ENCODE results near the gene MEIG1. TPM values are rescaled to one million over a fixed set of nuclear protein-coding genes. Genes with fewer than 3 reads are reported as not detected.
"Not testable (repeated sequence)": the region's sequence is repeated elsewhere in the genome, so short reads cannot be mapped to it uniquely, and the experiment has no call there.

Gene MEIG1
- total RNA-seq, 3 donors from 2014 or later = not detected

DNA sequence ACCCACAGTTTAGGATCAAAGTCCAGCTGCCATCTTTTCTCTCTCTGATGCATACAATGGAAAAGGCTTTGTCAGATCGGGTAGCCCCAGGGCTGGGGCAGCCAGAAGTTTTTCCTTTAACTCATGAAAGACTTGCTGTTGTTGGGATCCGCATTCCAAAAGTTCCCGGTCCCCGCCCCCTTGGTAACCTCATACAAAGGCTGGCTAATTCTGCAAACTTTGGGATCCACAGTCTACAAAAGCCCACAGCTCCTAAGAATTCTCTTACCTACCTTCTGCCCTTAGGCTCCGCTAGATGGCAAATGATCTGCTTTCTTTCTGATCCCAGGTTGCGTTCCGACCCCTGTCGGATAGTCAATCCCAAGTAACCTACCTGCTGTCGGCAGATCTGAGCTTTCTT lies 33.1 kb downstream of the MEIG1 start:
- DNase-seq; H3K4me1 ChIP-seq (ENCODE audit: low read depth); H3K9me3 ChIP-seq; H3K4me3 ChIP-seq; H3K36me3 ChIP-seq (ENCODE audit: low read depth); ATAC-seq; intact Hi-C loops (cut with DNase I, micrococcal nuclease): not testable (repeated sequence)

DNA sequence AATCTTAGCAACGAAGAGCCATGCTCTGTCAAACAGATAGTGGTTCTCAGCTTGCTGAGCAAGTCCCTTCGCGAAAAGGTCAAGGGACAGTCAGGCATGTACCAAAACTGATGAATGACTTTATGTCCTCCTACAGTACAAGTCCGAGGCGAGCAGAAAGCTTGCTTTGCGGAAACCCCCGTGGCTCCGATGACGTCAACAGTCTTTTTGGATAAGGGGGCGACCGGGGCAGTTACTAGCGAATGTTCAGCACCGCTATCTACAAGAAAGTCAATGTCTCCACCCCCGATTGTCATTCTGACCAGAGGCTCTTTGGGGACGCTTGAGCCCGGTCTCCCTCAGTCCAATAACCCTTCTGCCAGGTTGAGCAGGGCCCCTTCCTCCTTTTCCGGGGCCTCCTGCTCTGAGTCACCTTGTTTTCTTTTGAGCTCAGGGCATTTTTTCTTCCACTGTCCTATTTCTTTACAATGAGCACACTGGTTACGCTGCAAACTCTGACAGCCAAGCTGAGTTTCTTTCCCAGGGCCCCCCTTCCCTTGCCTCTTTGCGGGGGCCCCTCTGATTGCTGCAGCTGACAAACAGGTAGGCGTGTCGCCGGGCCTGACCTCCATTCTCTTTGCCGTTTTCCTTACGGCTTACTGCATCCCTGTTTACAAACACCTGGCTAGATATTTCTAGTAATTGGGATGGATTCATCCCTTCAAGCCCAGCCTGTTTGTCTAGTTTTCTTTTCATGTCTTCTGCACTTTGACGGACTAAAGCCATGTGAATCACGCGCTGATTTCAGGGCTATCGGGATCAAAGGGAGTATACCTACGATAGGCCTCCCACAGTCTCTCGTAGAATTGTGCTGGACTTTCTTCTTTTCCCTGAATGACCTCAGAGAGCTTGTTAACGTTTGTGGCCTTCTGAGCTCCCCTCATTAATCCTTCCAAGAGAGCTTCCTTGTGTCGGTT lies 34.6 kb downstream of the MEIG1 start:
- not testable (repeated sequence) for DNase-seq, ATAC-seq

DNA sequence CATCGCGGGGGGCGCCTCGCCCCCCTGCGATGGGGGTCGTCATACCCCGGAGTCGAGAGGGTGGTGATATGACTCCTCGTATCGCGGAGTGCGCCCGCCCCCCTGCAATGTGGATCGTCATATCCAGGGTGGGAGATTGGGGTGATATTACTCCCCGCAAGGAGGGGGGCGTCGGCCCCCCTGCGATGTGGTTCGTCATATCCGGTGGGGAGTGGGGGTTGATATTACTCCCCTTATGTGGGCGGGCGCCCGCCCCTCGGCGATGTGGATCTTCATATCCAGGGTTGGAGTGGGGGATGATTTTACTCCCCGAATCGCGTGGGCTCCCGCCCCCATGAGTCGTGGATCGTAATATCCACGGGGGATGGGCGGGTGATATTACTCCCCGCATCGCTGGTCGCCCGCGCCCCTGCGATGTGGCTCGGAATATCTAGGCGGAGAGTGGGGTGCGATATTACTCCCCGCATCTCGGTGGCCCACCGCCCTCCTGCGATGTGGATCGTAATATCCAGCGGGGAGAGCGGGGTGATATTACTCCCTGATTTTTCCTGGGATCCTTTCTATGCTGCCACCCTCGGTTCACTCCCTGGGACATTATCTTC lies 36.9 kb downstream of the MEIG1 start:
- Histone ChIP-seq H3K36me3 (ENCODE audit: low read depth) (no peaks in the 10 kb centered on the region), H3K4me3 (no peak overlapping the region), H3K9me3 (no peaks in the 10 kb centered on the region), H3K4me1 (ENCODE audit: low read depth) (no peaks in the 10 kb centered on the region)
- TF ChIP-seq, protein P1, sequence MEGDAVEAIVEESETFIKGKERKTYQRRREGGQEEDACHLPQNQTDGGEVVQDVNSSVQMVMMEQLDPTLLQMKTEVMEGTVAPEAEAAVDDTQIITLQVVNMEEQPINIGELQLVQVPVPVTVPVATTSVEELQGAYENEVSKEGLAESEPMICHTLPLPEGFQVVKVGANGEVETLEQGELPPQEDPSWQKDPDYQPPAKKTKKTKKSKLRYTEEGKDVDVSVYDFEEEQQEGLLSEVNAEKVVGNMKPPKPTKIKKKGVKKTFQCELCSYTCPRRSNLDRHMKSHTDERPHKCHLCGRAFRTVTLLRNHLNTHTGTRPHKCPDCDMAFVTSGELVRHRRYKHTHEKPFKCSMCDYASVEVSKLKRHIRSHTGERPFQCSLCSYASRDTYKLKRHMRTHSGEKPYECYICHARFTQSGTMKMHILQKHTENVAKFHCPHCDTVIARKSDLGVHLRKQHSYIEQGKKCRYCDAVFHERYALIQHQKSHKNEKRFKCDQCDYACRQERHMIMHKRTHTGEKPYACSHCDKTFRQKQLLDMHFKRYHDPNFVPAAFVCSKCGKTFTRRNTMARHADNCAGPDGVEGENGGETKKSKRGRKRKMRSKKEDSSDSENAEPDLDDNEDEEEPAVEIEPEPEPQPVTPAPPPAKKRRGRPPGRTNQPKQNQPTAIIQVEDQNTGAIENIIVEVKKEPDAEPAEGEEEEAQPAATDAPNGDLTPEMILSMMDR (IDR thresholded peaks at IDR 0.05) = no peak
- ATAC-seq = no peak
- intact Hi-C loops (cut with DNase I, micrococcal nuclease) = no loop called here
- DNase-seq = no peak

More for the DNA sequence above, 34.6 kb downstream of the MEIG1 start:
- intact Hi-C loops (cut with DNase I, micrococcal nuclease); H3K4me1 ChIP-seq (ENCODE audit: low read depth); H3K4me3 ChIP-seq; H3K9me3 ChIP-seq; H3K36me3 ChIP-seq (ENCODE audit: low read depth): not testable (repeated sequence)

DNA sequence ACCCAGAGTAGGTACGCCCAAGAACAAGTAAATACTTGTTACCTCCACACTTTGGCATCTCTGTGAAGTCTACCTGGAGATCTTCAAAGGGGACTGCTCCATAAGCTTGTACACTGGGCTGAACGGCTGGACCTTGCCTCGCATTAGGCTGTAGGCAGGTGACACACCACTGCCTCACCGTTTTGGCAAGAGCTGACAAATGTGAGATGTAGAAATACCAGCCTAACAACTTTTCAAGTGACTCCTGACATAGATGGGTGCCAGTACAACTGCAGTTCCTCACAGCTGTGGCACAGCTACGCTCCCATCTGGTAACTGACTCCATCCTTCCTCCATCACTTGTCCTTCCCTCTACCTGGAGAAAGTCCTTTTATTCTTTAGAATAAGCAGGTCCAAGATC lies 54.3 kb downstream of the MEIG1 start:
- DNase-seq (peak in 1 of 3 donors; percentile 9), ATAC-seq (peak; percentile 52)
- intact Hi-C loops (cut with DNase I, micrococcal nuclease) = not testable (repeated sequence)

DNA sequence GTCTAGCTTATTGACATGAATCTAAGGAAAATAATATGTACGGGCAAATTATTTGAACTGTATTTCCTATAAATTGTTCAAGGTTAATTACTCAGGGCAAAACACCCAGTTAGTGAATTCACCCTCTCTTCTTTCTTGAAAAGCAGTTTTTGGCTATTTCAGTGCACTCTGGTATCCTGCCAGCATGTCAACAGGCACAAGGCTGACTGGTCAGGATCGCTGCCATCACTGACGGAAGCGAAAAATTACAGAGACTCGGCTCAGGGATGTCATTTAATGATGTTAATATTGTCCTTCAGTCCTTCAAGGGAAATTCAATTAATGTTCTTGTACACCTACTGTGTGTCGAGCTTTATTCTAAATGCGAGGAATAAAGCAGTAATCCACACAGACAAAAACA lies 56.3 kb downstream of the MEIG1 start:
- ATAC-seq (no peak), DNase-seq (no peak)
- Histone ChIP-seq H3K4me1 (ENCODE audit: low read depth) (no peaks in the 10 kb centered on the region), H3K4me3 (no peak overlapping the region), H3K36me3 (ENCODE audit: low read depth) (no peaks in the 10 kb centered on the region), H3K9me3 (no peaks in the 10 kb centered on the region)
- TF ChIP-seq, protein P1 (IDR thresholded peaks at IDR 0.05) = no peak
- intact Hi-C loops (cut with DNase I, micrococcal nuclease) = no loop called here

More for the DNA sequence above, 54.3 kb downstream of the MEIG1 start:
- not testable (repeated sequence) for H3K4me3 ChIP-seq; H3K9me3 ChIP-seq; H3K36me3 ChIP-seq (ENCODE audit: low read depth); H3K4me1 ChIP-seq (ENCODE audit: low read depth)

DNA sequence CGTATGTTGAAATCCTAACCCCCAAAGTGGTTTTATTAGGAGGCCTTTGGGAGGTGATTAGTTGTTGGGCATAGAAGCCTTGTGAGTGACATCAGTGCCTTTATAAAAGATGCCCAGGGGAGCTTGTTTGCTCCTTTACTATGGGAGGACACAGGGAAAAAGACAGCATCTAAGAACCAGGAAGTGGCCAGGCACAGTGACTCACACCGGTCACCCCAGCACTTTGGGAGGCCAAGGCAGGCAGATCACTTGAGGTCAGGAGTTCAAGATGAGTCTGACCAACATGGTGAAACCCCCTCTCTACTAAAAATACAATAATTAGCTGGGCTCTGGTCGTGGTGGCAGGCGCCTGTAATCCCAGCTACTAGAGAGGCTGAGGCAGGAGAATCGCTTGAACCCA lies 61.8 kb downstream of the MEIG1 start:
- DNase-seq; H3K9me3 ChIP-seq; H3K4me1 ChIP-seq (ENCODE audit: low read depth); H3K36me3 ChIP-seq (ENCODE audit: low read depth); H3K4me3 ChIP-seq; intact Hi-C loops (cut with DNase I, micrococcal nuclease): not testable (repeated sequence)
- ATAC-seq = peak; percentile 29

Other genes starting within 250 kb of the MEIG1 start
- 10 to 100 TPM; 45.6 to 77.7 (median 76.9) TPM for gene FAM107B, start 184.5 kb upstream of the MEIG1 start, total RNA-seq
- 1 to 10 TPM in 2 of 3 donors, under 1 TPM in 1; 0.82 to 2.4 (median 2.2) TPM for gene CDNF, start 121.4 kb upstream of the MEIG1 start, total RNA-seq
- 10 to 100 TPM; 10.5 to 20.1 (median 13.3) TPM for gene HSPA14, start 121.1 kb upstream of the MEIG1 start, total RNA-seq
- gene MSANTD7, start 121.1 kb upstream of the MEIG1 start, total RNA-seq = 10 to 100 TPM; 11.2 to 14.1 (median 14.0) TPM
- gene SUV39H2, start 80.5 kb upstream of the MEIG1 start, total RNA-seq = 1 to 10 TPM; 5.4 to 9.3 (median 7.3) TPM
- gene DCLRE1C, start 5.3 kb upstream of the MEIG1 start, total RNA-seq = 10 to 100 TPM; 10.2 to 15.6 (median 12.4) TPM
- under 1 TPM in 1 of 3 donors, not detected in 2; 0.16 TPM for gene OLAH, start 84.6 kb downstream of the MEIG1 start, total RNA-seq
- gene ACBD7, start 129.4 kb downstream of the MEIG1 start, total RNA-seq = under 1 TPM in 2 of 3 donors, not detected in 1; 0.22 to 0.75 TPM
- 10 to 100 TPM; 15.8 to 17.9 (median 17.7) TPM for gene RPP38, start 138.0 kb downstream of the MEIG1 start, total RNA-seq
- gene NMT2, start 209.3 kb downstream of the MEIG1 start, total RNA-seq = 10 to 100 TPM; 21.8 to 26.4 (median 24.3) TPM

Measured in mucosa of descending colon (tissue), 3 donors.